HCT116 (cell line): ENCODE data around the gene THPO. TPM values are rescaled to one million over a fixed set of nuclear protein-coding genes. Genes with fewer than 3 reads are reported as not detected.

Source experiments
- CBX3 ChIP-seq: IDR thresholded peaks from 2 replicates; pipeline ENCODE4 v1.6.1; 2012; ENCODE audit warnings: low read depth
- CEBPB ChIP-seq: IDR thresholded peaks from 2 replicates; pipeline ENCODE4 v1.6.1; 2012; ENCODE audit warnings: low read depth
- ELF1 ChIP-seq: IDR thresholded peaks from 2 replicates; pipeline ENCODE4 v1.6.1; 2012; ENCODE audit warnings: low read depth, borderline replicate concordance
- POLR2A ChIP-seq: IDR thresholded peaks from 2 replicates; pipeline ENCODE4 v1.7.0; 2011; ENCODE audit warnings: borderline replicate concordance; ENCODE audit not compliant: insufficient read depth, insufficient read length; ENCODE audit errors: extremely low read depth
- SP1 ChIP-seq: IDR thresholded peaks from 2 replicates; pipeline ENCODE4 v1.6.1; 2012; ENCODE audit warnings: low read depth
- TCF7L2 ChIP-seq: IDR thresholded peaks from 2 replicates; pipeline ENCODE4 v1.7.0; 2011; ENCODE audit warnings: borderline replicate concordance, inconsistent platforms; ENCODE audit not compliant: insufficient read depth, insufficient read length; ENCODE audit errors: extremely low read depth
- total RNA-seq: library from RNA; stranded (reverse); gene quantifications from one replicate; pipeline ENCODE4 v1.2.1, GENCODE V29; 2021; ENCODE audit not compliant: unreplicated experiment
- TF ChIP-seq, protein P1 (sequence below): IDR thresholded peaks from 2 replicates; pipeline ENCODE4 v1.6.1; 2012; ENCODE audit warnings: low read depth
- TF ChIP-seq, protein P2 (sequence below), 3 experiments: fragments of 200-600 bp in 1 of 3; sonication (generic) in 1 of 3; IDR thresholded peaks in 2 of 3; conservative IDR thresholded peaks in 1 of 3; 2 replicates each; pipeline ENCODE4 v1.5.1; 2012 to 2017; ENCODE audit warnings: low read depth in 2 of 3, low read length in 2 of 3, antibody characterized with exemption in 1 of 3, borderline replicate concordance in 1 of 3, control low read depth in 1 of 3, mild to moderate bottlenecking in 1 of 3, mixed read lengths in 1 of 3, mixed run types in 1 of 3, moderate library complexity in 1 of 3; ENCODE audit not compliant: insufficient read depth in 1 of 3

THPO gene
- total RNA-seq, 1 experiment from 2014 or later: not detected

DNA sequence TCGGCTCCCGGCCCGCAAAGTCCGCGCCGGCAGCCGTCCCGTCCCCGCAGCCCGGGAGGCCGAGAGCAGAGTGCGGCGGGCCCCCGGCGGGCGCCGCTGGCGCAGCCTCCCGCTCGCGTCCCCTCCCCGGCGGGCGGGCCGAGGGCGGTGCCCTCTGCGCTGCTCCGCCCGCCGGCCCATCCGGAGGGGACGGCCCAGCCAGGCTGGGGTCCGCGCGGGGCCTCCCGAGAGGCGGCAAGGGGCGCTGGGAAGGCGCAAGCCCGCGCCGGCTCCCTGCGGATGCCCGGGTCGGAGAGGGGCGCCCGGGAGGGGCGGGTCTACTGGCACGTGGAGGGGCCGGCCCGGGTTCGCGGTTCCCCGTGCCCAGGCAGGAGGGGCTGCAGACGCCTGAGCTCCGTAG, 16.5 kb downstream of the THPO start, which contains the start of the genes CLCN2 and POLR2H (continued):
- TF ChIP-seq, protein P1, sequence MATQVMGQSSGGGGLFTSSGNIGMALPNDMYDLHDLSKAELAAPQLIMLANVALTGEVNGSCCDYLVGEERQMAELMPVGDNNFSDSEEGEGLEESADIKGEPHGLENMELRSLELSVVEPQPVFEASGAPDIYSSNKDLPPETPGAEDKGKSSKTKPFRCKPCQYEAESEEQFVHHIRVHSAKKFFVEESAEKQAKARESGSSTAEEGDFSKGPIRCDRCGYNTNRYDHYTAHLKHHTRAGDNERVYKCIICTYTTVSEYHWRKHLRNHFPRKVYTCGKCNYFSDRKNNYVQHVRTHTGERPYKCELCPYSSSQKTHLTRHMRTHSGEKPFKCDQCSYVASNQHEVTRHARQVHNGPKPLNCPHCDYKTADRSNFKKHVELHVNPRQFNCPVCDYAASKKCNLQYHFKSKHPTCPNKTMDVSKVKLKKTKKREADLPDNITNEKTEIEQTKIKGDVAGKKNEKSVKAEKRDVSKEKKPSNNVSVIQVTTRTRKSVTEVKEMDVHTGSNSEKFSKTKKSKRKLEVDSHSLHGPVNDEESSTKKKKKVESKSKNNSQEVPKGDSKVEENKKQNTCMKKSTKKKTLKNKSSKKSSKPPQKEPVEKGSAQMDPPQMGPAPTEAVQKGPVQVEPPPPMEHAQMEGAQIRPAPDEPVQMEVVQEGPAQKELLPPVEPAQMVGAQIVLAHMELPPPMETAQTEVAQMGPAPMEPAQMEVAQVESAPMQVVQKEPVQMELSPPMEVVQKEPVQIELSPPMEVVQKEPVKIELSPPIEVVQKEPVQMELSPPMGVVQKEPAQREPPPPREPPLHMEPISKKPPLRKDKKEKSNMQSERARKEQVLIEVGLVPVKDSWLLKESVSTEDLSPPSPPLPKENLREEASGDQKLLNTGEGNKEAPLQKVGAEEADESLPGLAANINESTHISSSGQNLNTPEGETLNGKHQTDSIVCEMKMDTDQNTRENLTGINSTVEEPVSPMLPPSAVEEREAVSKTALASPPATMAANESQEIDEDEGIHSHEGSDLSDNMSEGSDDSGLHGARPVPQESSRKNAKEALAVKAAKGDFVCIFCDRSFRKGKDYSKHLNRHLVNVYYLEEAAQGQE: no peak
- TF ChIP-seq CBX3: no peak
- no peak for TF ChIP-seq ELF1
- TF ChIP-seq, protein P2, sequence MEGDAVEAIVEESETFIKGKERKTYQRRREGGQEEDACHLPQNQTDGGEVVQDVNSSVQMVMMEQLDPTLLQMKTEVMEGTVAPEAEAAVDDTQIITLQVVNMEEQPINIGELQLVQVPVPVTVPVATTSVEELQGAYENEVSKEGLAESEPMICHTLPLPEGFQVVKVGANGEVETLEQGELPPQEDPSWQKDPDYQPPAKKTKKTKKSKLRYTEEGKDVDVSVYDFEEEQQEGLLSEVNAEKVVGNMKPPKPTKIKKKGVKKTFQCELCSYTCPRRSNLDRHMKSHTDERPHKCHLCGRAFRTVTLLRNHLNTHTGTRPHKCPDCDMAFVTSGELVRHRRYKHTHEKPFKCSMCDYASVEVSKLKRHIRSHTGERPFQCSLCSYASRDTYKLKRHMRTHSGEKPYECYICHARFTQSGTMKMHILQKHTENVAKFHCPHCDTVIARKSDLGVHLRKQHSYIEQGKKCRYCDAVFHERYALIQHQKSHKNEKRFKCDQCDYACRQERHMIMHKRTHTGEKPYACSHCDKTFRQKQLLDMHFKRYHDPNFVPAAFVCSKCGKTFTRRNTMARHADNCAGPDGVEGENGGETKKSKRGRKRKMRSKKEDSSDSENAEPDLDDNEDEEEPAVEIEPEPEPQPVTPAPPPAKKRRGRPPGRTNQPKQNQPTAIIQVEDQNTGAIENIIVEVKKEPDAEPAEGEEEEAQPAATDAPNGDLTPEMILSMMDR (IDR thresholded peaks at IDR 0.05 in 2 of 3, conservative IDR thresholded peaks at IDR 0.05 in 1 of 3; ENCODE audit: borderline replicate concordance in 1 of 3, insufficient read depth in 1 of 3, low read depth in 2 of 3, low read length in 2 of 3): no peak
- no peak for TF ChIP-seq CEBPB
- TF ChIP-seq TCF7L2: no peak
- no peak for TF ChIP-seq SP1
- TF ChIP-seq POLR2A: no peak
- TF ChIP-seq, all 23 proteins: peak for 3
